GM10266 (cell line): ENCODE results near the gene UBAC1.

Experiments
- DNase-seq: peaks from one replicate; pipeline ENCODE4 v3.0.0; 2012; ENCODE audit errors: extremely low spot score
- CTCF ChIP-seq: IDR thresholded peaks from 2 replicates; pipeline ENCODE4 v1.5.1; 2012; ENCODE audit warnings: mild to moderate bottlenecking, low read depth; ENCODE audit not compliant: control insufficient read depth, insufficient read depth; ENCODE audit errors: missing control alignments

The UBAC1 gene

GRCh38 chr9:135989157-135989556 is 28.0 kb upstream of the UBAC1 start:
- no peak for DNase-seq

GRCh38 chr9:135988493-135988892 is 27.3 kb upstream of the UBAC1 start:
- TF ChIP-seq CTCF = no peak
- no peak for DNase-seq

More at GRCh38 chr9:135989157-135989556, 28.0 kb upstream of the UBAC1 start:
- no peak for TF ChIP-seq CTCF

- DNase-seq = no peak
- no peak for TF ChIP-seq CTCF
Observed at GRCh38 chr9:135987838-135988404, 26.7 kb upstream of the UBAC1 start.

GRCh38 chr9:135986605-135987004 is 25.4 kb upstream of the UBAC1 start:
- DNase-seq = no peak
- TF ChIP-seq CTCF = no peak

- TF ChIP-seq CTCF = no peak
- no peak for DNase-seq
Observed at GRCh38 chr9:135985889-135986288, 24.7 kb upstream of the UBAC1 start.

GRCh38 chr9:135985459-135985774 is 24.2 kb upstream of the UBAC1 start:
- no peak for TF ChIP-seq CTCF
- no peak for DNase-seq

- DNase-seq = no peak
- no peak for TF ChIP-seq CTCF
Observed at GRCh38 chr9:135984072-135984710, 23.0 kb upstream of the UBAC1 start.
